ENCODE measurements around the gene TUBA4A. TPM values are rescaled to one million over a fixed set of nuclear protein-coding genes. Genes with fewer than 3 reads are reported as not detected.

TUBA4A gene
- total and polyA plus RNA-seq, 2 of the 8 experiments (the other 6 are each of a cell fraction or from before 2014, with no cell fraction given) = 67.3 to 172 TPM

GRCh38 chr2:219294356-219295351 lies 40.9 kb upstream of the TUBA4A start (continued):
- TF ChIP-seq TBP (IDR thresholded peaks at IDR 0.05; ENCODE audit: low read depth, low read length) (no peak; the same call in 1 of the 2 replicates), E2F6 (IDR thresholded peaks at IDR 0.05) (peak; percentile 84)

Data from H1 (cell line).